GM12878 (cell line): ENCODE results near the gene SWT1. TPM values are rescaled to one million over a fixed set of nuclear protein-coding genes. Genes with fewer than 3 reads are reported as not detected.

Source experiments
- ATAC-seq: fragments of 200-7000 bp; cut with Tn5 transposase; 3 replicates; pipeline ENCODE4 v1.9.1; 2020; ENCODE audit warnings: mild to moderate bottlenecking, moderate library complexity
- BruUV-seq: library from RNA; stranded (reverse); fragments of 400-500 nt; replicated peaks from 2 replicates; lab custom pipeline; 2021; lab: Mats Ljungman, UMichigan
- CTCF ChIA-PET: fragments of 300-600 bp; sonication (Branson Sonifier 250); formaldehyde crosslinking; extraction: SDS; loops from one replicate; lab custom pipeline; 2021; ENCODE audit warnings: inconsistent platforms; lab: Yijun Ruan, JAX
- POLR2A ChIA-PET: fragments of 350-600 bp; formaldehyde crosslinking; extraction: SDS; loops from one replicate; lab custom pipeline; 2021; ENCODE audit warnings: inconsistent platforms; lab: Charles Lee
- RAD21 ChIA-PET: fragments of 300-600 bp; sonication (Branson Sonifier 250); formaldehyde crosslinking; loops from one replicate; lab custom pipeline; 2023; ENCODE audit warnings: antibody characterized with exemption; ENCODE audit not compliant: unreplicated experiment; lab: Charles Lee
- SMC1A ChIA-PET: fragments of 300-600 bp; sonication (Branson Sonifier 250); formaldehyde crosslinking; loops from one replicate; lab custom pipeline; 2023; ENCODE audit not compliant: unreplicated experiment, uncharacterized antibody; lab: Charles Lee
- DNase-seq: peaks from one replicate; pipeline ENCODE4 v3.0.0-alpha.2; 2011; ENCODE audit warnings: low read depth, low spot score
- FAIRE-seq: peaks from 3 replicates; lab custom pipeline; 2011; peaks lifted over from hg19 to GRCh38; lab: Jason Lieb, UNC
- H2AFZ ChIP-seq: 2 replicates; pipeline ENCODE4 v1.6.0; 2011; ENCODE audit warnings: low read depth, low read length, control low read depth; ENCODE audit not compliant: control insufficient read depth
- H3K27ac ChIP-seq: 2 replicates; pipeline ENCODE4 v1.5.1; 2011; ENCODE audit warnings: control low read depth; ENCODE audit not compliant: control insufficient read depth, insufficient read depth
- H3K27me3 ChIP-seq, 2 experiments: replicated peaks in 1 of 2; 2 replicates each; pipeline versions ENCODE4 v1.6.0 to v1.6.1; 2011; ENCODE audit warnings: low read length in 1 of 2; ENCODE audit not compliant: control insufficient read depth in 2 of 2, insufficient read depth in 2 of 2
- H3K36me3 ChIP-seq, 2 experiments: 2 replicates each; pipeline ENCODE4 v1.5.1; 2011; ENCODE audit warnings: low read length in 1 of 2; ENCODE audit not compliant: control insufficient read depth in 2 of 2, insufficient read depth in 2 of 2
- H3K4me1 ChIP-seq: 2 replicates; pipeline ENCODE4 v1.6.1; 2011; ENCODE audit warnings: mild to moderate bottlenecking, low read length, moderate library complexity, mixed read lengths; ENCODE audit not compliant: control insufficient read depth, insufficient read depth
- H3K4me2 ChIP-seq: 2 replicates; pipeline ENCODE4 v1.6.0; 2011; ENCODE audit warnings: control low read depth; ENCODE audit not compliant: control insufficient read depth, insufficient read depth
- H3K4me3 ChIP-seq: fragments of 200-600 bp; sonication (generic); 2 replicates; pipeline ENCODE4 v1.5.1; 2016
- H3K79me2 ChIP-seq: 2 replicates; pipeline ENCODE4 v1.6.0; 2011; ENCODE audit warnings: low read length; ENCODE audit not compliant: control insufficient read depth, insufficient read depth
- H3K9ac ChIP-seq: 2 replicates; pipeline ENCODE4 v1.8.0; 2011; ENCODE audit warnings: low read length, control low read depth, mixed read lengths; ENCODE audit not compliant: control insufficient read depth, insufficient read depth
- H3K9me3 ChIP-seq: replicated peaks from 3 replicates; pipeline ENCODE4 v1.5.1; 2011; ENCODE audit warnings: mild to moderate bottlenecking, low read length; ENCODE audit not compliant: control insufficient read depth, insufficient read depth
- H4K20me1 ChIP-seq: 2 replicates; pipeline ENCODE4 v1.6.0; 2011; ENCODE audit not compliant: control insufficient read depth, insufficient read depth
- BCL11A ChIP-seq: IDR thresholded peaks from 2 replicates; pipeline ENCODE4 v1.6.1; 2011; ENCODE audit warnings: low read depth, low read length
- ESRRA ChIP-seq: IDR thresholded peaks from 2 replicates; pipeline ENCODE4 v1.6.1; 2012; ENCODE audit warnings: mild to moderate bottlenecking, low read length, improper control_type of control experiment
- GABPA ChIP-seq: IDR thresholded peaks from 2 replicates; pipeline ENCODE4 v1.6.1; 2014; ENCODE audit warnings: antibody characterized with exemption, low read depth, mild to moderate bottlenecking, inconsistent platforms
- NR2C1 ChIP-seq: fragments of 450-650 bp; IDR thresholded peaks from 2 replicates; pipeline ENCODE4 v1.6.1; 2017; ENCODE audit warnings: antibody characterized with exemption, mild to moderate bottlenecking, moderate library complexity
- RB1 ChIP-seq: fragments of 450-650 bp; formaldehyde crosslinking; IDR thresholded peaks from 2 replicates; pipeline ENCODE4 v1.6.1; 2017; ENCODE audit warnings: mild to moderate bottlenecking, borderline replicate concordance
- WRNIP1 ChIP-seq: IDR thresholded peaks from 2 replicates; pipeline ENCODE4 v1.6.1; 2011; ENCODE audit warnings: low read depth, low read length, improper control_type of control experiment, borderline replicate concordance
- ZSCAN29 ChIP-seq: fragments of 450-650 bp; IDR thresholded peaks from 2 replicates; pipeline ENCODE4 v1.6.1; 2017; ENCODE audit warnings: mild to moderate bottlenecking, moderate library complexity
- in situ Hi-C: fragments of 300-500 bp; cut with MboI; formaldehyde crosslinking; loops from 9 replicates; pipeline ENCODE4 v1.14.3; 2018; ENCODE audit warnings: mixed read lengths
- intact Hi-C: fragments of 100-400 bp; cut with micrococcal nuclease; formaldehyde crosslinking; loops from one replicate; pipeline ENCODE4 v1.14.2; 2022; ENCODE audit not compliant: unreplicated experiment
- polyA plus RNA-seq, 11 experiments: library from polyadenylated mRNA; depleted of rRNA in 4 of 11; unstranded in 6 of 11; stranded (reverse) in 5 of 11; fragments of >200 nt; fragmentation: Nextera tagmentation in 4 of 11; fragmentation: Illumina TruSeq in 1 of 11; extraction: Ambion mirVana in 4 of 11; extraction: Trizol in 1 of 11; gene quantifications; 1 replicate in 1 of 11; 2 replicates in 10 of 11; pipeline versions ENCODE4 v1.2.1 to v1.2.3, GENCODE V29; 2011 to 2016; ENCODE audit warnings: inconsistent platforms in 2 of 11, missing spikeins in 2 of 11, low read depth in 1 of 11
- total RNA-seq, 4 experiments: library from RNA; depleted of rRNA in 3 of 4; stranded (reverse); fragments of >200 nt in 3 of 4; fragmentation: Illumina TruSeq in 1 of 4; extraction: Trizol in 1 of 4; gene quantifications; 2 replicates each; pipeline versions ENCODE4 v1.2.1 to v1.2.3, GENCODE V29; 2013 to 2021
- TF ChIP-seq, protein P1 (sequence below): fragments of 450-650 bp; IDR thresholded peaks from 2 replicates; pipeline ENCODE4 v1.6.1; 2016; ENCODE audit warnings: mild to moderate bottlenecking
- TF ChIP-seq, protein P2 (sequence below): fragments of 450-650 bp; formaldehyde crosslinking; IDR thresholded peaks from 2 replicates; pipeline ENCODE4 v1.4.0; 2022; ENCODE audit warnings: mild to moderate bottlenecking, moderate library complexity

The SWT1 gene
- total and polyA plus RNA-seq, 10 of the 15 experiments (the other 5 are each of a cell fraction or from before 2014, with no cell fraction given) = 1.0 to 4.2 (median 2.6) TPM

GRCh38 chr1:185311589-185312225 is 154.7 kb downstream of the SWT1 start:
- peak overlapping the region; percentile 52; the same call in 1 of the 2 replicates for H3K4me2 ChIP-seq
- peak; percentile 13 for FAIRE-seq
- no TSS peak for BruUV-seq
- no peak overlapping the region for H2AFZ ChIP-seq
- H3K36me3 ChIP-seq = peaks cover 0 to 10% of the 10 kb centered on the region in 2 experiments; a peak in 3 of 4 replicates
- ChIA-PET RAD21 (interaction anchor here (1.4 kb wide), 1 partner anchor 73 kb away, joined by 5 read pairs; no protein-coding TSS in a partner anchor), SMC1A (interaction anchor here (0.6 to 1.4 kb wide), 2 partner anchors 10 to 226 kb away, joined by 3 to 4 read pairs; no protein-coding TSS in a partner anchor), POLR2A (no interaction called here), CTCF (interaction anchor here (0.9 kb wide), 1 partner anchor 142 kb away, joined by 3 read pairs; no protein-coding TSS in a partner anchor)
- no peak overlapping the region for H3K27ac ChIP-seq
- in situ Hi-C loops = loop anchor here (25.0 kb wide), 1 partner anchor 1051 kb away; no protein-coding TSS in a partner anchor
- TF ChIP-seq BCL11A = no peak
- TF ChIP-seq, protein P1, sequence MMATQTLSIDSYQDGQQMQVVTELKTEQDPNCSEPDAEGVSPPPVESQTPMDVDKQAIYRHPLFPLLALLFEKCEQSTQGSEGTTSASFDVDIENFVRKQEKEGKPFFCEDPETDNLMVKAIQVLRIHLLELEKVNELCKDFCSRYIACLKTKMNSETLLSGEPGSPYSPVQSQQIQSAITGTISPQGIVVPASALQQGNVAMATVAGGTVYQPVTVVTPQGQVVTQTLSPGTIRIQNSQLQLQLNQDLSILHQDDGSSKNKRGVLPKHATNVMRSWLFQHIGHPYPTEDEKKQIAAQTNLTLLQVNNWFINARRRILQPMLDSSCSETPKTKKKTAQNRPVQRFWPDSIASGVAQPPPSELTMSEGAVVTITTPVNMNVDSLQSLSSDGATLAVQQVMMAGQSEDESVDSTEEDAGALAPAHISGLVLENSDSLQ = no peak
- TF ChIP-seq, protein P2, sequence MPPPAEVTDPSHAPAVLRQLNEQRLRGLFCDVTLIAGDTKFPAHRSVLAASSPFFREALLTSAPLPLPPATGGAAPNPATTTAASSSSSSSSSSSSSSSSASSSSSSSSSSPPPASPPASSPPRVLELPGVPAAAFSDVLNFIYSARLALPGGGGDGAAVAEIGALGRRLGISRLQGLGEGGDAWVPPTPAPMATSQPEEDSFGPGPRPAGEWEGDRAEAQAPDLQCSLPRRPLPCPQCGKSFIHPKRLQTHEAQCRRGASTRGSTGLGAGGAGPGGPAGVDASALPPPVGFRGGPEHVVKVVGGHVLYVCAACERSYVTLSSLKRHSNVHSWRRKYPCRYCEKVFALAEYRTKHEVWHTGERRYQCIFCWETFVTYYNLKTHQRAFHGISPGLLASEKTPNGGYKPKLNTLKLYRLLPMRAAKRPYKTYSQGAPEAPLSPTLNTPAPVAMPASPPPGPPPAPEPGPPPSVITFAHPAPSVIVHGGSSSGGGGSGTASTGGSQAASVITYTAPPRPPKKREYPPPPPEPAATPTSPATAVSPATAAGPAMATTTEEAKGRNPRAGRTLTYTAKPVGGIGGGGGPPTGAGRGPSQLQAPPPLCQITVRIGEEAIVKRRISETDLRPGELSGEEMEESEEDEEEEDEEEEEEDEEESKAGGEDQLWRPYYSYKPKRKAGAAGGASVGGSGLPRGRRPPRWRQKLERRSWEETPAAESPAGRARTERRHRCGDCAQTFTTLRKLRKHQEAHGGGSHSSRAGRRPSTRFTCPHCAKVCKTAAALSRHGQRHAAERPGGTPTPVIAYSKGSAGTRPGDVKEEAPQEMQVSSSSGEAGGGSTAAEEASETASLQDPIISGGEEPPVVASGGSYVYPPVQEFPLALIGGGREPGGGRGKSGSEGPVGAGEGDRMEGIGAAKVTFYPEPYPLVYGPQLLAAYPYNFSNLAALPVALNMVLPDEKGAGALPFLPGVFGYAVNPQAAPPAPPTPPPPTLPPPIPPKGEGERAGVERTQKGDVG (CRISPR knock-in tag) = no peak
- TF ChIP-seq WRNIP1 = no peak
- no peak for TF ChIP-seq NR2C1
- TF ChIP-seq ESRRA = no peak
- TF ChIP-seq GABPA = no peak
- no peak for TF ChIP-seq ZSCAN29
- TF ChIP-seq RB1 = no peak
- no peaks in the 10 kb centered on the region; the same call in 1 of the 2 replicates for H3K4me1 ChIP-seq
- no peaks in the 10 kb centered on the region; the same call in 1 of the 2 replicates for H4K20me1 ChIP-seq
- no peaks in the 10 kb centered on the region for H3K9me3 ChIP-seq
- intact Hi-C loops = no loop called here
- no peaks in the 10 kb centered on the region for H3K27me3 ChIP-seq
- ATAC-seq = no peak
- H3K79me2 ChIP-seq = peaks cover 64% of the 10 kb centered on the region
- no peak overlapping the region for H3K9ac ChIP-seq
- no peak overlapping the region; the same call in 1 of the 2 replicates for H3K4me3 ChIP-seq
- no peak for DNase-seq
